Left forelimb (tissue), 1 donor: Measurements from ENCODE around the gene PIP5K1B.

Experiments used
- DNase-seq: peaks from one replicate; pipeline ENCODE4 v3.0.0-alpha.2; 2018; ENCODE audit warnings: low spot score

The PIP5K1B gene

GRCh38 chr9:68817079-68817875, 112.2 kb downstream of the PIP5K1B start:
- DNase-seq = no peak

GRCh38 chr9:68819065-68819464, 114.0 kb downstream of the PIP5K1B start:
- DNase-seq = no peak

GRCh38 chr9:68821911-68822310, 116.9 kb downstream of the PIP5K1B start:
- DNase-seq = no peak

DNA sequence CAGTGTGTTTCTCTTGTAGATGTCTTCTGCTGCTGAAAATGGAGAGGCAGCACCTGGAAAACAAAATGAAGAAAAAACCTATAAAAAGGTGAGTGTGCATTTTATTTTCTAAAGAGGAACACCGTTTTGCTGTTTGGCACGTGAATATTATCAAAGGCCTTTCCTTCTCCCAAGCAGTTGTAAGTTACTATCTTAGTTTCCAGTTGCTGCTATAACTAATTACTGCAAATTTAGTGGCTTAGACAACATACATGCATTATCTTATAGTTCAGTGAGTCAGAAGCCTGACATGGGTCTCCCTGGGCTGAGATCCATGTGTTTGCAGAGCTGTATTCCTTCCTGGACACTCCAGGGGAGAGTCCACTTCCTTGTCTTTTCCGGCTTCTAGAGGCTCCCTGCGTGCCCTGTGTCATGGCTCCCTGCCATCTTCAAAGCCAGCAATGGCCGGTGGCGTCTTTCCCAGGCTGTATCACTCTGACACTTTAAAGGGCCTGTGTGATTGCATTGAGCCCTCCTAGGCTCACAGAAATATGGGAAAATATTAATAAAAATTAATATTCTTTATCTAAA, 117.6 kb downstream of the PIP5K1B start:
- DNase-seq = no peak

DNA sequence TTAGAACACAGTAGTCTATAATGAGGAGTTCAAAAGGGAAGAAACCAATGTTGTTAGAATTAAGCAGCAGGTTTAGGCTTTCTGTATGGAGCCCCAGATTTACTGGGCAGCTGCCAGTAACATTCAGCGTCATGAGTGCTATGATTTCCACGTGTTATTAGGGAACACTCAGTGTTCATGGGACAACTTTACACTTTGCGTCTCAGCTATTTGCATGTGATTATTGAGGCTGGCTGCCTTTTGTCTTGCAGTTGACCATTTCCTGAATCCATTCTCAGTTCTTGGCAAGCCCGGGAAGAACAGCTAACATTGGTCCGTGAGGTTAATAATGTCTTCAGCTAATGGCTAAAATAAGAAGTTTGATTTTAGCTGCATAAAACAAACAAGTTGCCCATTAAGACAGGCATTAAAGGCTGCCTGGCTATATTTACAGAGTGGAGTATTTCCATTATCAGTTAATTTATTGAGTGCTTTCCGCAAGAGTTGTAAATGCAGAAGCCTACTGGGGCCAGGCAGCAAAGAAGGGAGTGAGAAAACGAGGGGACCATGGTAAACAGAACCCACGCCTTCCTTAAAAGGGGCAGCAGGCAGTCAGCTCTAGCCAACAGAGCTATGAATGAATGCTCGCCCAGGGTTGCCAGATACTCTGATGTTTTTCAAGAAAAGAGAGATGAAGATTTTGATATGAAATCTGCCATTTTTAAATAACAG, 120.9 kb downstream of the PIP5K1B start:
- no peak for DNase-seq

- no peak for DNase-seq
Observed at GRCh38 chr9:68827837-68828744, 123.1 kb downstream of the PIP5K1B start.

- DNase-seq = no peak
Observed at GRCh38 chr9:68832101-68832500, 127.1 kb downstream of the PIP5K1B start.

DNA sequence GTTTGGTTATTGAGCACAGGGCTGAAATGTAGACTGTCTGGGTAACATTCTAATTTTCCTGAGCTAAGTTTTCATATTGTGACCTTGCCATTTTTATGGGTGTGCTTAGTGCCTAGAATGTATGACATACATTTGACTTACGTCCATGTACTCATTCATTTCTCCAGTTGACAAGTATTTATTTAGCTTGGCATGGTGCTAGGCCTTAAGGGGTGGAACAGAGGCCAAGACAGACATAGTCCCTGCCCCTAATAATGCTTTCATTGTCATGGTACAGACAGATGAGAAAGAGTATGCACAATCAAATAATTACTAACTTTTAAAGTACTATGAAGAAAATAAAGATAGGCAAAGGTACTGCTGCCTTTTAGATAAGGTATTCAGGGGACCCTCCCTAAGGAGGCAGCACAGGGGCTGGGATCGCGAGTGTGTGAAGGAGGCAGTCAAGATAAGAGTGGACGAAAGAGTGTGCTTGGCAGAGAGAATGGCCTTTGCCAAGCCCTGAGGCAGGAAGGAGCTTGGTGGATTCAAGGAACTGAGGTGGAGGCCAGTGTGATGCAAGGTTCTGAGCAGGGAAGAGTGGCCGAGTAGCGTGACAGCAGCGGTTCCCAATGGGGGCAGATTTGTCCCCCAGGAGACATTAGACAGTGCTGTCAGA, 128.0 kb downstream of the PIP5K1B start:
- no peak for DNase-seq

GRCh38 chr9:68834931-68835520, 130.0 kb downstream of the PIP5K1B start:
- no peak for DNase-seq

- no peak for DNase-seq
Observed at GRCh38 chr9:68836788-68837187, 131.7 kb downstream of the PIP5K1B start.

DNA sequence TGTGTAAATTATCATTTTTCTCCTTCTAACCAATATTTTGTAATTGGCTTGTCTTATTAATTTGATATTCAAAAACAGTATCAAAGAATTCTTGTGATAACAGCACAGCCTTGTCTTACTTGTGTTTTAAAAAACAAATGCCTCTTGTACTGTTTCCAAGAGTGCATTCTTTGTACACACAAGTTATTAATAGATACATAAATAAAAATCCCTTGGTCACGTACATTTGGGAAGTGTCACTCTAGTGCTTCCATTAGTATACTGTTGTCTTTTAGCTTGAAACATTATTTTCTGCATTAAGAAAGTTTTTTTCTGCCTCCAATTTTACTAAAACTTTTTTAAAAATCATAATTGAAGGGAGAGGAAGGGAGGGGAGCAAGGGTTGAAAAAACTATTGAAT, 133.2 kb downstream of the PIP5K1B start:
- DNase-seq = no peak

- DNase-seq = no peak
Observed at GRCh38 chr9:68841276-68842052, 136.4 kb downstream of the PIP5K1B start.

GRCh38 chr9:68842568-68842967, 137.5 kb downstream of the PIP5K1B start:
- no peak for DNase-seq

DNA sequence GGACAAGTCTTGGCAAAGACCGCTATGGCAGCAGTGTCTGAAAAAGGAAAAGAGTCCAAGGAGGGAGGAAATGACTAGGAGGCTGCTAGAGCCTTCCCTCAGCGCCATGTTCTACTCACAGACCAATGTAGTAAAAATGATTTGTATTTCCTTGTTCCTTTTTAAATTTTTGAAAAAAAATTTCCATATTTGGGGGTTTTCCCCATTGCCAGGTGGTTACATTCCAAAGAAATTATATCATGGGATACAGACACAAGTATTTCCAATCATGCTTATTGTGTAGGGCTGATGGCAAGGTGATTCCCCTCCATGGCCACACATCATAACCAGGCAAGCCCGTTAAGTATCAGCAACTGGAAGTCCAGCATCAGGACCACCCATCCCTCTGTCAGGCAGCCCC, 138.2 kb downstream of the PIP5K1B start:
- no peak for DNase-seq

DNA sequence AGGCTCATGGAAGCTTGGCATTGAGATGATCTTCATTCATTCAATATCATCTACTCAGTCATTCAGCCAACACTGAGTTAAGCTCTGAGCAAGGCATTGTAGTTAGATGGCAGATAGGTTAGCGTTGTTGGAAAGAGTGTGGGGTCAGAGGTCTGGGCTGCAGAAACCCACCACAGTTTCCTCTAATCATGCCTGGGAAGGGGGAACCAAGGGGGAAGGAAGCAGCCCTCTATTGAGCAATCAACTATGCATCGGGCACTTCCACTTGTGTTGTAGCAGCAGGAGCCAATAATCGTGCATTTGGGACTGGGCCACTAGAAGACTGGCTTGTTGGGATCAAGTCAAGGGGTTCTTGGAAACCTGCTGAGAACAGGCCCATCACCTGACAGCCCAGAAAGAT, 139.1 kb downstream of the PIP5K1B start:
- DNase-seq = no peak

DNA sequence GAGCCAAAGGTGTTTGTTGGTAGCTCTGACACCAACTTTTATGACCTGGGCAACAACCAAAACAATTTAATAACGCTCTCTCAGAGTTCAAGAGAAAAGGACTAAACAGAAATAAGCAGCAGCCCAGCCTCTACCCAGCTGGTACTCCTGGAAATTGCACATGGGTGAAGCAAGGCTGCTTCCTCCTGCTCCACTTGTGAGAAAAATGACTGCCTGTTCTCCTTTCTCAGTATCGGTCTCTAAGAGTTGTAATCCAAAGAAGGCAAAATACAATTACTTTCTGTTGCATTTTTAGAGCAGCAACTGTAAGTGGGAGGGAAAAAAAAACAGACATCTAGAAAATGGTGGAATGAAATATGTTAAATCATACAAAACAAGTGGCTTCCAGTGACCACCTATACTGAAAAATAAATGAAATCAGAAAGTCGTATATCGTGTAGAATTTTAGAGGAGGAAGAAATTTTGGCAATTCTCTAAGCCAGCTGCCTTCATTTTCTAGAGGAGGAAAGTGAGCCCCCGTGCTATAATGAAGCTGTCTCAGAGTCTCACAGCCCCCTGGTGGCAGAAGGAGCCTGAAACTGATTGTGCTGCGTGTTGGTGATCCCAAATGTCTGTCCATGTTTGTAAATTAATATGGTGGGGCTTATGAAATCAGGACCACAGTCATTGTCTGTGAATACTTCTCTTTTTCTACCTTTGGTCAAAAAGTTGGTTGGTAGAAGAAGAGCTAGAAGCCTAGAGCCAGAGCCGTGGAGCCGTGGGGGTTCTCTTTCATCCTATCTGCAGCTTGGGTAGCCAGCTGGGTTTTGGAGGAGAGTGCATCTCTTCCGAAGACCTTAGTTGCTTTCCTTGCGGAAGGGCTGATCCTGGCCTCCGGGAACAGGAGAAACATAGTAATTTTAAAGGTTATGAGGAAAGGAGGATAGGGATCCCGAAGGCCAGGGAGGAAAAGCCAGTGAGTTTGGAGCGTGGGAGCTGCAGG, 139.9 kb downstream of the PIP5K1B start:
- DNase-seq = no peak

DNA sequence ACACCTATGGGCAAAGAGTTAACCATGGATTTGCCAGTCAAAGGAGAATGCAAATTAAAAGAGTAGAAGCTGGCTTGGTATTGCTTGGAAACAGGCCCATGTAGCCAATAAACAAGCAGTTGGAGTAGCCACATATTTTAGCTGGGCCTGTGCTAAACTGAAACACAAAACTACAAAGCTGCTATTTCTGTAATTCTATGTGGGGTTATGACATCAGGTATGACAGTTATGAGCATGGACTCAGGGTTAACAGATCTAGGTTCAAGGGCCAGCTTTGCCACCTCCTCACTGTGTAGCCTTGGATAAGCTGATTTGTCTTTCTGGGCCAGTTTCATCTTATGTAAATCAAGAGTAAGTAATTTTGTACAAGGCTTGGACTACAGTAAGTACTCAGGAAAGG, 142.7 kb downstream of the PIP5K1B start:
- DNase-seq = no peak

- DNase-seq = no peak
Observed at GRCh38 chr9:68851657-68852056, 146.6 kb downstream of the PIP5K1B start.

DNA sequence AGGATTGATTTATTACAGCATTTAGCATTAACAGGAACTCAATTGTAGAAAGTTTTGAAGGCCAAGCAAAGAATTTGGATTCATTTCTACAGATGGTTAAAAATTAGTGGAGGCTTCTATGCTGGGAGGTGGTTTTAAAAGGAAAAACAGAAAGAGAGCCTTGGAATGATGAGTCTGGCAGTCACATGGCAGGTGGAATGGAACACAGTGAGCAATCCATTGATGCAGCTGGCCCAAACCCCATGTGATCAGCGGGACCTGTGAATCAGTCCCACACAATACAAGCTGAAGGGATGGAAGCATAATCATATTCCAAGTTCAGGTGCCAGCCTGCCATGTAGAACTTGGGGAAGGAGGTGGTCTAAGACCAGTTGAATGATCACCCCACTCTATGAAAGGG, 147.9 kb downstream of the PIP5K1B start:
- DNase-seq = no peak
